Neural cell (in vitro differentiated cells): Measurements from ENCODE around the gene HPD. TPM values are rescaled to one million over a fixed set of nuclear protein-coding genes. Genes with fewer than 3 reads are reported as not detected.
A peak's percentile ranks its signal among the peaks of the same experiment; 100 is the strongest.

Experiments
- H2AFZ ChIP-seq: fragments of 200-600, 300-800 bp; sonication (generic), shearing (Covaris generic); 2 replicates; pipeline ENCODE4 v1.6.0; 2014; ENCODE audit warnings: low read depth, mild to moderate bottlenecking, antibody characterized with exemption, low read length, moderate library complexity
- H3F3A ChIP-seq: fragments of 200-600 bp; shearing (Covaris generic); 2 replicates; pipeline ENCODE4 v1.6.1; 2016; ENCODE audit warnings: mild to moderate bottlenecking, moderate library complexity, mixed read lengths, antibody characterized with exemption, low read length; ENCODE audit not compliant: insufficient read depth, poor library complexity, severe bottlenecking
- H3K27ac ChIP-seq: fragments of 200-600, 300-800 bp; sonication (generic), shearing (Covaris generic); 2 replicates; pipeline ENCODE4 v1.5.1; 2014; ENCODE audit warnings: mild to moderate bottlenecking, low read length, moderate library complexity
- H3K27me3 ChIP-seq: fragments of 300-800, 200-600 bp; sonication (generic), shearing (Covaris generic); 2 replicates; pipeline ENCODE4 v1.6.0; 2014; ENCODE audit warnings: mild to moderate bottlenecking, low read depth, low read length, moderate library complexity; ENCODE audit not compliant: insufficient read depth
- H3K36me3 ChIP-seq: fragments of 300-800, 200-600 bp; sonication (generic), shearing (Covaris generic); 2 replicates; pipeline ENCODE4 v1.5.1; 2014; ENCODE audit warnings: mild to moderate bottlenecking, antibody characterized with exemption, low read length, moderate library complexity; ENCODE audit not compliant: insufficient read depth
- H3K4me2 ChIP-seq: fragments of 300-800, 200-600 bp; sonication (generic), shearing (Covaris generic); 2 replicates; pipeline ENCODE4 v1.6.0; 2014; ENCODE audit warnings: mild to moderate bottlenecking, low read length
- H3K4me3 ChIP-seq: fragments of 300-800, 200-600 bp; sonication (generic), shearing (Covaris generic); 2 replicates; pipeline ENCODE4 v1.5.1; 2014; ENCODE audit warnings: mild to moderate bottlenecking, low read length, moderate library complexity
- H3K79me2 ChIP-seq: fragments of 200-600 bp; shearing (Covaris generic); replicated peaks from 2 replicates; pipeline ENCODE4 v1.6.0; 2014; ENCODE audit warnings: mild to moderate bottlenecking, low read length, moderate library complexity; ENCODE audit not compliant: insufficient read depth
- H3K9ac ChIP-seq: fragments of 300-800, 200-600 bp; sonication (generic), shearing (Covaris generic); 2 replicates; pipeline ENCODE4 v1.6.1; 2016; ENCODE audit warnings: mild to moderate bottlenecking, low read length, mixed read lengths
- H3K9me2 ChIP-seq: fragments of 200-600 bp; shearing (Covaris generic); 2 replicates; pipeline ENCODE4 v1.6.1; 2016; ENCODE audit warnings: mild to moderate bottlenecking, low read length, mixed read lengths; ENCODE audit not compliant: insufficient read depth
- H3K9me3 ChIP-seq: fragments of 200-600, 300-800 bp; sonication (generic), shearing (Covaris generic); 2 replicates; pipeline ENCODE4 v1.6.1; 2016; ENCODE audit warnings: mild to moderate bottlenecking, mixed run types, low read length, moderate library complexity, mixed read lengths
- H4K20me1 ChIP-seq: fragments of 200-600 bp; shearing (Covaris generic); 2 replicates; pipeline ENCODE4 v1.6.1; 2016; ENCODE audit warnings: mild to moderate bottlenecking, mixed run types; ENCODE audit not compliant: insufficient read depth
- CTCF ChIP-seq: fragments of 450-650 bp; IDR thresholded peaks from 2 replicates; pipeline ENCODE4 v1.5.1; 2014; ENCODE audit warnings: antibody characterized with exemption, mild to moderate bottlenecking, moderate library complexity; ENCODE audit not compliant: poor library complexity, severe bottlenecking
- EZH2 ChIP-seq: fragments of 200-600, 300-800 bp; shearing (Covaris generic), sonication (generic); IDR thresholded peaks from 2 replicates; pipeline ENCODE4 v1.6.1; 2014; ENCODE audit warnings: antibody characterized with exemption, low read length, borderline replicate concordance, mild to moderate bottlenecking; ENCODE audit not compliant: insufficient read depth, poor library complexity, severe bottlenecking
- MXI1 ChIP-seq: fragments of 450-650 bp; conservative IDR thresholded peaks from 2 replicates; pipeline ENCODE4 v1.6.1; 2014; ENCODE audit warnings: antibody characterized with exemption, mild to moderate bottlenecking; ENCODE audit not compliant: poor library complexity, severe bottlenecking
- POLR2AphosphoS5 ChIP-seq: IDR thresholded peaks from 2 replicates; pipeline ENCODE4 v1.6.1; 2012
- RAD21 ChIP-seq: fragments of 450-650 bp; conservative IDR thresholded peaks from 2 replicates; pipeline ENCODE4 v1.6.1; 2014; ENCODE audit warnings: antibody characterized with exemption, mild to moderate bottlenecking, moderate library complexity
- REST ChIP-seq: IDR thresholded peaks from 2 replicates; pipeline ENCODE4 v1.6.1; 2012; ENCODE audit warnings: borderline replicate concordance
- SMC3 ChIP-seq: fragments of 450-650 bp; conservative IDR thresholded peaks from 2 replicates; pipeline ENCODE4 v1.6.1; 2014; ENCODE audit warnings: antibody characterized with exemption, mild to moderate bottlenecking, moderate library complexity; ENCODE audit not compliant: poor library complexity
- TAF1 ChIP-seq: IDR thresholded peaks from 2 replicates; pipeline ENCODE4 v1.6.1; 2012; ENCODE audit warnings: low read depth
- polyA plus RNA-seq: library from polyadenylated mRNA; depleted of rRNA; stranded (reverse); fragments of >200 nt; gene quantifications from 2 replicates; pipeline ENCODE4 v1.2.3, GENCODE V29; 2014

The HPD gene
- polyA plus RNA-seq, 1 donor from 2014 or later = not detected

- H2AFZ ChIP-seq = no peak overlapping the region
- no peak overlapping the region for H3K4me2 ChIP-seq
- H3K9me2 ChIP-seq = no peaks in the 10 kb centered on the region
- H3K36me3 ChIP-seq = no peaks in the 10 kb centered on the region
- H3K4me3 ChIP-seq = peak overlapping the region; percentile 62
- peak overlapping the region; percentile 56 for H3K27ac ChIP-seq
- H3F3A ChIP-seq = no peaks in the 10 kb centered on the region
- peaks cover 11% of the 10 kb centered on the region for H3K27me3 ChIP-seq
- peaks cover 39% of the 10 kb centered on the region for H4K20me1 ChIP-seq
- H3K9me3 ChIP-seq = no peaks in the 10 kb centered on the region
- peak overlapping the region; percentile 44 for H3K9ac ChIP-seq
- TF ChIP-seq RAD21 = peak; percentile 80
- peak; percentile 80 for TF ChIP-seq SMC3
- peak; percentile 92 for TF ChIP-seq CTCF
- no peak for TF ChIP-seq TAF1
- TF ChIP-seq POLR2AphosphoS5 = no peak
- peak; percentile 35 for TF ChIP-seq MXI1
- no peak for TF ChIP-seq REST
- no peak for TF ChIP-seq EZH2
- H3K79me2 ChIP-seq = peaks cover 32% of the 10 kb centered on the region
Measured at GRCh38 chr12:121795034-121795968, 63.4 kb downstream of the HPD start.

GRCh38 chr12:121794534-121795033 lies 64.1 kb downstream of the HPD start:
- Histone ChIP-seq H3K9me3 (no peaks in the 10 kb centered on the region), H3K9me2 (no peaks in the 10 kb centered on the region), H3K27me3 (peaks cover 11% of the 10 kb centered on the region), H3K79me2 (peaks cover 29% of the 10 kb centered on the region), H3K36me3 (no peaks in the 10 kb centered on the region), H2AFZ (no peak overlapping the region), H3K27ac (peak overlapping the region; percentile 56), H3K9ac (peak overlapping the region; percentile 44), H4K20me1 (peaks cover 39% of the 10 kb centered on the region), H3F3A (no peaks in the 10 kb centered on the region), H3K4me3 (peak overlapping the region; percentile 62), H3K4me2 (no peak overlapping the region)
- TF ChIP-seq CTCF = no peak
- TF ChIP-seq SMC3 = no peak
- TF ChIP-seq TAF1 = no peak
- no peak for TF ChIP-seq MXI1
- TF ChIP-seq POLR2AphosphoS5 = peak; percentile 30
